COLO668 (cell line): ENCODE data around the gene RFNG.

Experiments
- DNase-seq: peaks from one replicate; lab custom pipeline; 2025; ENCODE audit not compliant: unreplicated experiment; lab: John Stamatoyannopoulos, UW

The RFNG gene

GRCh38 chr17:82051776-82052637, at the start of gene RFNG, which contains the start of gene GPS1:
Gene RFNG, minus strand, starts transcription at chr17:82051811. Its CDS starts 45 bp downstream, at chr17:82051766.
Gene GPS1, plus strand, starts transcription at chr17:82051898. Its CDS starts 34 bp downstream, at chr17:82051932.
- peak; percentile 80 for DNase-seq

GRCh38 chr17:82101301-82101715, 49.7 kb upstream of the RFNG start:
- DNase-seq, result no peak

GRCh38 chr17:82100502-82101298, 49.1 kb upstream of the RFNG start:
- no peak for DNase-seq

- peak; percentile 45 for DNase-seq
These were observed 47.5 kb upstream of the RFNG start for GRCh38 chr17:82098939-82099763.

- DNase-seq, result peak; percentile 97
These were observed 46.7 kb upstream of the RFNG start, which contains the start of gene FASN for GRCh38 chr17:82098169-82098938. Gene FASN, minus strand, starts transcription at chr17:82098236. Its CDS starts 1,791 bp downstream, at chr17:82096445.

- no peak for DNase-seq
These were observed 46.2 kb upstream of the RFNG start for GRCh38 chr17:82097919-82098168.

- peak; percentile 47 for DNase-seq
These were observed 45.7 kb upstream of the RFNG start for GRCh38 chr17:82097184-82097918.

- no peak for DNase-seq
These were observed 45.1 kb upstream of the RFNG start for GRCh38 chr17:82096709-82097183.

- no peak for DNase-seq
These were observed 44.4 kb upstream of the RFNG start for GRCh38 chr17:82095777-82096708.

- DNase-seq, result no peak
These were observed 43.5 kb upstream of the RFNG start for GRCh38 chr17:82094931-82095776.

GRCh38 chr17:82092995-82093751, 41.6 kb upstream of the RFNG start:
- DNase-seq, result no peak

- DNase-seq, result no peak
These were observed 41.0 kb upstream of the RFNG start for GRCh38 chr17:82092628-82092994.

- DNase-seq, result no peak
These were observed 40.5 kb upstream of the RFNG start for GRCh38 chr17:82092094-82092586.

- DNase-seq, result no peak
These were observed 39.9 kb upstream of the RFNG start for GRCh38 chr17:82091264-82092066.

- no peak for DNase-seq
These were observed 39.1 kb upstream of the RFNG start for GRCh38 chr17:82090549-82091263.
